ENCODE measurements around the gene KRT222.
A peak's percentile ranks its signal among the peaks of the same experiment; 100 is the strongest.

The KRT222 gene

GRCh38 chr17:40617678-40618240 is 47.2 kb downstream of the KRT222 start:
- Histone ChIP-seq H3K9me3 (no peaks in the 10 kb centered on the region), H3K27me3 (ENCODE audit: low read depth) (0 out of 2 replicates have a peak, but pooled peaks cover 10% of the 10 kb centered on the region), H3K36me3 (replicated peaks) (no peaks in the 10 kb centered on the region), H3K4me1 (no peaks in the 10 kb centered on the region), H3K4me3 (no peak overlapping the region)
- in situ Hi-C loops (cut with MboI; ENCODE audit: low sequenced_read_pairs): loop anchor here (5.0 to 25.0 kb wide), 2 partner anchors 175 to 1045 kb away; no protein-coding TSS in a partner anchor
- peak in 1 of 2 experiments; percentile 18 for DNase-seq (ENCODE audit: low spot score in 2 of 2)

DNA sequence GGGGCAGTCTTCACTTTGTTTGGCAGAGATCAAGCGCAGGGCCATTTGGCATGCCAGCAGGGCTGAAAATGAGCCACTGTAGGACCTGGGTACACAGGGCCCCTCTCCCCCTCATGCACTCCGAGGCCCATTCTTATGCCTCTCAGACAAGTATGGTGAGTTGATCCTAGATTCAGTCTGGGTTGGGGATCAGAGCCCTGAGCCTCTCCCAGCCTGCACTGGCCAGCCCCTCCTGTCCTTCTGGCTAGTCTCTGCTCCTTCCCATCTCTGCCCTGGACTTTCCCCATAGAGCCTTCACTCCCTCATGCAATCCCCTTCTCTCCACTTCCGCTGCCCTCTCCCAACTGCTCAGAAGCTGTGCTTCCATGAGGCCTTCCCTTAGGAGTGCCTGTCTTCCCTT is 48.4 kb downstream of the KRT222 start:
- 0 out of 2 replicates have a peak, but pooled peaks cover 10% of the 10 kb centered on the region for H3K27me3 ChIP-seq (ENCODE audit: low read depth)
- in situ Hi-C loops (cut with MboI; ENCODE audit: low sequenced_read_pairs): loop anchor here (5.0 to 25.0 kb wide), 2 partner anchors 176 to 1046 kb away; no protein-coding TSS in a partner anchor
- H3K9me3 ChIP-seq: no peaks in the 10 kb centered on the region
- no peaks in the 10 kb centered on the region for H3K4me1 ChIP-seq
- no peaks in the 10 kb centered on the region for H3K36me3 ChIP-seq (replicated peaks)
- DNase-seq (ENCODE audit: low spot score in 2 of 2): no peak
- H3K4me3 ChIP-seq: no peak overlapping the region

- in situ Hi-C loops (cut with MboI; ENCODE audit: low sequenced_read_pairs): loop anchor here (5.0 to 25.0 kb wide), 2 partner anchors 176 to 1046 kb away; no protein-coding TSS in a partner anchor
- Histone ChIP-seq H3K36me3 (replicated peaks) (no peaks in the 10 kb centered on the region), H3K27me3 (ENCODE audit: low read depth) (0 out of 2 replicates have a peak, but pooled peaks cover 10% of the 10 kb centered on the region), H3K4me1 (no peaks in the 10 kb centered on the region), H3K4me3 (no peak overlapping the region), H3K9me3 (no peaks in the 10 kb centered on the region)
- no peak for DNase-seq (ENCODE audit: low spot score in 2 of 2)
Observed at GRCh38 chr17:40615841-40616476, 49.0 kb downstream of the KRT222 start.

- no peaks in the 10 kb centered on the region for H3K4me1 ChIP-seq
- H3K9me3 ChIP-seq: no peaks in the 10 kb centered on the region
- H3K4me3 ChIP-seq: no peak overlapping the region
- H3K36me3 ChIP-seq (replicated peaks): no peaks in the 10 kb centered on the region
- in situ Hi-C loops (cut with MboI; ENCODE audit: low sequenced_read_pairs): loop anchor here (5.0 to 25.0 kb wide), 2 partner anchors 177 to 1047 kb away; no protein-coding TSS in a partner anchor
- DNase-seq (ENCODE audit: low spot score in 2 of 2): peak; percentile 49 to 72
- peaks cover 10% of the 10 kb centered on the region; the same call in 1 of the 2 replicates for H3K27me3 ChIP-seq (ENCODE audit: low read depth)
Observed at GRCh38 chr17:40615068-40615840, 49.7 kb downstream of the KRT222 start.

- peaks cover 10% of the 10 kb centered on the region; the same call in 1 of the 2 replicates for H3K27me3 ChIP-seq (ENCODE audit: low read depth)
- no peaks in the 10 kb centered on the region for H3K36me3 ChIP-seq (replicated peaks)
- DNase-seq (ENCODE audit: low spot score in 2 of 2): no peak
- no peaks in the 10 kb centered on the region for H3K4me1 ChIP-seq
- H3K9me3 ChIP-seq: no peaks in the 10 kb centered on the region
- no peak overlapping the region for H3K4me3 ChIP-seq
- in situ Hi-C loops (cut with MboI; ENCODE audit: low sequenced_read_pairs): loop anchor here (5.0 to 25.0 kb wide), 2 partner anchors 178 to 1048 kb away; no protein-coding TSS in a partner anchor
Observed at GRCh38 chr17:40614431-40615067, 50.4 kb downstream of the KRT222 start.

GRCh38 chr17:40613467-40614154 is 51.4 kb downstream of the KRT222 start:
- Histone ChIP-seq H3K4me1 (no peaks in the 10 kb centered on the region), H3K27me3 (ENCODE audit: low read depth) (peaks cover 10% of the 10 kb centered on the region; the same call in 1 of the 2 replicates), H3K36me3 (replicated peaks) (no peaks in the 10 kb centered on the region), H3K9me3 (no peaks in the 10 kb centered on the region), H3K4me3 (no peak overlapping the region)
- in situ Hi-C loops (cut with MboI; ENCODE audit: low sequenced_read_pairs): loop anchor here (25.0 kb wide), 1 partner anchor 1049 kb away; no protein-coding TSS in a partner anchor
- DNase-seq (ENCODE audit: low spot score in 2 of 2): no peak

GRCh38 chr17:40612599-40613244 is 52.3 kb downstream of the KRT222 start:
- Histone ChIP-seq H3K4me3 (no peak overlapping the region), H3K9me3 (no peaks in the 10 kb centered on the region), H3K27me3 (ENCODE audit: low read depth) (peaks cover 10% of the 10 kb centered on the region; the same call in 1 of the 2 replicates), H3K36me3 (replicated peaks) (no peaks in the 10 kb centered on the region), H3K4me1 (no peaks in the 10 kb centered on the region)
- in situ Hi-C loops (cut with MboI; ENCODE audit: low sequenced_read_pairs): loop anchor here (25.0 kb wide), 1 partner anchor 1050 kb away; no protein-coding TSS in a partner anchor
- no peak for DNase-seq (ENCODE audit: low spot score in 2 of 2)

GRCh38 chr17:40611840-40612474 is 53.0 kb downstream of the KRT222 start:
- peaks cover 10% of the 10 kb centered on the region; the same call in 1 of the 2 replicates for H3K27me3 ChIP-seq (ENCODE audit: low read depth)
- no peaks in the 10 kb centered on the region for H3K4me1 ChIP-seq
- no peak for DNase-seq (ENCODE audit: low spot score in 2 of 2)
- no peak overlapping the region for H3K4me3 ChIP-seq
- in situ Hi-C loops (cut with MboI; ENCODE audit: low sequenced_read_pairs): loop anchor here (25.0 kb wide), 1 partner anchor 1050 kb away; no protein-coding TSS in a partner anchor
- H3K9me3 ChIP-seq: no peaks in the 10 kb centered on the region
- no peaks in the 10 kb centered on the region for H3K36me3 ChIP-seq (replicated peaks)

DNA sequence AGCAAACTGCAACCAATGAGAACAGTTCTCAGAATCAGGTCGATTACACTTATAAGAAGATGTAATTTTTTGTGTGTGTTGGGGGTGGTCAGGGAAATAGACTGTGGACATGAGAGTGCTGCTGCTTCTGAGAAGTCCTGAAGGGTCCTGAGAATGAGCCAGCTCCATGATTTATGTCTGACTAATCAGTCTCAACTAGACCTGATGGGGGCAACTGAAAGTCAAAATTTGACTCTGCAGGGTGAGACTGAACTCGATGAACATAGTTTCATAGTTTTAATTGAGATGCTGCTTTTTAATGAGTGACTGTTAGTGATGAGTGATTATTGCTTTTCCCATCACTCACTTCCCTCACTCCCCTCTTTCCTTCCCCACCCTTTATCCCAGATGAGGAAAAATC is 54.6 kb downstream of the KRT222 start:
- Histone ChIP-seq H3K4me3 (no peak overlapping the region), H3K27me3 (ENCODE audit: low read depth) (peaks cover 10% of the 10 kb centered on the region; the same call in 1 of the 2 replicates), H3K36me3 (replicated peaks) (no peaks in the 10 kb centered on the region), H3K9me3 (no peaks in the 10 kb centered on the region), H3K4me1 (no peaks in the 10 kb centered on the region)
- DNase-seq (ENCODE audit: low spot score in 2 of 2): no peak
- in situ Hi-C loops (cut with MboI; ENCODE audit: low sequenced_read_pairs): loop anchor here (25.0 kb wide), 1 partner anchor 1052 kb away; no protein-coding TSS in a partner anchor

GRCh38 chr17:40608061-40608581 is 56.9 kb downstream of the KRT222 start:
- H3K4me3 ChIP-seq: no peak overlapping the region
- no peaks in the 10 kb centered on the region for H3K4me1 ChIP-seq
- no peaks in the 10 kb centered on the region for H3K36me3 ChIP-seq (replicated peaks)
- no peaks in the 10 kb centered on the region for H3K9me3 ChIP-seq
- peaks cover 4% of the 10 kb centered on the region; the same call in 1 of the 2 replicates for H3K27me3 ChIP-seq (ENCODE audit: low read depth)
- DNase-seq (ENCODE audit: low spot score in 2 of 2): no peak
- in situ Hi-C loops (cut with MboI; ENCODE audit: low sequenced_read_pairs): loop anchor here (25.0 kb wide), 1 partner anchor 1054 kb away; no protein-coding TSS in a partner anchor

- in situ Hi-C loops (cut with MboI; ENCODE audit: low sequenced_read_pairs): loop anchor here (25.0 kb wide), 1 partner anchor 1055 kb away; no protein-coding TSS in a partner anchor
- Histone ChIP-seq H3K27me3 (ENCODE audit: low read depth) (no peaks in the 10 kb centered on the region; the same call in 1 of the 2 replicates), H3K36me3 (replicated peaks) (no peaks in the 10 kb centered on the region), H3K9me3 (no peaks in the 10 kb centered on the region), H3K4me3 (no peak overlapping the region), H3K4me1 (no peaks in the 10 kb centered on the region)
- no peak for DNase-seq (ENCODE audit: low spot score in 2 of 2)
Observed at GRCh38 chr17:40607641-40608040, 57.3 kb downstream of the KRT222 start.
